ENCODE data around the gene NUDT3. TPM values are rescaled to one million over a fixed set of nuclear protein-coding genes. Genes with fewer than 3 reads are reported as not detected.

Gene NUDT3
- total RNA-seq, 1 experiment from 2014 or later = 25.2 TPM

DNA sequence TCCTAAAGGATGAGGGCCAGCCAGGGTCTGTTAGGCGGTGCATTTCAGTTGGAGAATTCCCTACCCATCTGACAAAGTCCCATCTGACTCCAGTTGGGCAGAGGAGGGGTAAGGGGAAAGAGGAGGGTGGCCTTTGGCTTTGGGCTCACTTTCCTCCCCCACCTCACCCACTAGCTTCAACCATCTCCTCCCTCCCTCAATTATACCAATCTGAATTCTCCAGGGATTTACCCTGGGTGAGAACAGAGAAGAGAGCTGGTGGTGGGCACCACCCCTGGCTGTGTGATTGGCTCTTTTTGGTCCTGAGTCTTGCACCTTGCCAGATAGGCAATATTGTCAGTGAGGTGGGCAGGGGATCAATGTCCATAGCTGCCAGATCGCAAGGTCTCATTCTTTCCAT, 152.6 kb downstream of the NUDT3 start:
- Histone ChIP-seq H3K36me3 (ENCODE audit: control insufficient read depth in 1 of 2, insufficient read depth in 2 of 2, low read length in 2 of 2) (peaks cover 13 to 48% of the 10 kb centered on the region in 2 experiments; a peak in 2 of 4 replicates), H4K20me1 (ENCODE audit: insufficient read depth) (peaks cover 20% of the 10 kb centered on the region; the same call in 1 of the 2 replicates), H3K4me2 (ENCODE audit: low read length) (peak overlapping the region; percentile 87), H3K9me2 (ENCODE audit: insufficient read depth) (no peaks in the 10 kb centered on the region), H3K4me3 (replicated peaks in 1 of 2; ENCODE audit: low read depth in 1 of 2, low read length in 2 of 2) (peak overlapping the region; percentile 69 to 93), H3K27me3 (ENCODE audit: insufficient read depth, low read length) (no peaks in the 10 kb centered on the region), H3K27ac (ENCODE audit: low read depth, low read length) (peak overlapping the region; percentile 95), H2AFZ (ENCODE audit: low read depth, low read length, poor library complexity, severe bottlenecking) (no peak overlapping the region), H3K9me3 (ENCODE audit: control insufficient read depth in 1 of 2, insufficient read depth in 1 of 2, low read depth in 1 of 2, low read length in 2 of 2) (no peaks in the 10 kb centered on the region), H3K4me1 (ENCODE audit: control insufficient read depth in 1 of 2, insufficient read depth in 2 of 2, low read length in 2 of 2) (peaks cover 58 to 81% of the 10 kb centered on the region in 2 experiments), H3K79me2 (ENCODE audit: insufficient read depth, low read length) (peaks cover 75% of the 10 kb centered on the region), H3K9ac (ENCODE audit: low read length) (peak overlapping the region; percentile 93)
- intact Hi-C loops (cut with micrococcal nuclease) = no loop called here
- RAD21 ChIA-PET (ENCODE audit: low non-redundant PET in 1 of 2, low total read pairs in 2 of 2, uncharacterized antibody in 2 of 2, unreplicated experiment in 2 of 2) = no interaction called here
- CTCF ChIA-PET = no interaction called here
- ATAC-seq = no peak
- no TSS peak for BruUV-seq (replicated peaks)
- DNase-seq (ENCODE audit: low read depth, low spot score) = no peak
- POLR2A ChIA-PET = interaction anchor here (1.0 to 1.4 kb wide), 5 partner anchors 9 to 328 kb away, joined by 3 to 6 read pairs (median 3); partner anchors contain the start of gene SMIM29
- no peak for TF ChIP-seq SIN3A (IDR thresholded peaks at IDR 0.05; ENCODE audit: low read depth)
- peak; percentile 51 for TF ChIP-seq POLR2AphosphoS5 (IDR thresholded peaks at IDR 0.05; ENCODE audit: low read depth, low read length)

DNA sequence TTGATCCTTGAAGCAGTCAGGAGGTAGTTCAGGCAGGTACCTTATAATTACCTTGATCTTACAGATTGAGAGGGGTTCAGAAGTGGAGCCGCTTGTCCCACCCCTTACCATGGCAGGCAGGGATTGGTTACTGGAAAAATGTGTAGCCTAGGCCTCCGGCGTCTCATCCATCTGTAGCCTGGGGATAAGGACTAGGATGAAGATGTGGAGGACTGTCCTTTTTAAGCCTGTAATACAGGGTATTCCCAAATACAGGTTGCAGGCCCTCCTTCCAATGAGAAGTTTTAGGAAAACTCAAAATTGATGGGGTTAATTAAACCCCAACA, 153.0 kb downstream of the NUDT3 start:
- CTCF ChIA-PET = no interaction called here
- POLR2A ChIA-PET = interaction anchor here (1.1 to 1.4 kb wide), 2 partner anchors 9 to 13 kb away, joined by 3 to 4 read pairs; partner anchors contain the start of gene SMIM29

More for the DNA sequence above, 153.0 kb downstream of the NUDT3 start:
- H2AFZ ChIP-seq (ENCODE audit: low read depth, low read length, poor library complexity, severe bottlenecking) = no peak overlapping the region
- H3K4me1 ChIP-seq (ENCODE audit: control insufficient read depth in 1 of 2, insufficient read depth in 2 of 2, low read length in 2 of 2) = peaks cover 56 to 81% of the 10 kb centered on the region in 2 experiments
- intact Hi-C loops (cut with micrococcal nuclease) = no loop called here
- H3K4me3 ChIP-seq (replicated peaks in 1 of 2; ENCODE audit: low read depth in 1 of 2, low read length in 2 of 2) = peak overlapping the region; percentile 69 to 93
- no peak for ATAC-seq
- RAD21 ChIA-PET (ENCODE audit: low non-redundant PET in 1 of 2, low total read pairs in 2 of 2, uncharacterized antibody in 2 of 2, unreplicated experiment in 2 of 2) = no interaction called here
- peak overlapping the region; percentile 87 for H3K4me2 ChIP-seq (ENCODE audit: low read length)
- H3K79me2 ChIP-seq (ENCODE audit: insufficient read depth, low read length) = peaks cover 73% of the 10 kb centered on the region
- H3K9me3 ChIP-seq (ENCODE audit: control insufficient read depth in 1 of 2, insufficient read depth in 1 of 2, low read depth in 1 of 2, low read length in 2 of 2) = no peaks in the 10 kb centered on the region
- peaks cover 20% of the 10 kb centered on the region; the same call in 1 of the 2 replicates for H4K20me1 ChIP-seq (ENCODE audit: insufficient read depth)
- no peaks in the 10 kb centered on the region for H3K27me3 ChIP-seq (ENCODE audit: insufficient read depth, low read length)
- peaks cover 13 to 48% of the 10 kb centered on the region in 2 experiments; a peak in 2 of 4 replicates for H3K36me3 ChIP-seq (ENCODE audit: control insufficient read depth in 1 of 2, insufficient read depth in 2 of 2, low read length in 2 of 2)
- H3K27ac ChIP-seq (ENCODE audit: low read depth, low read length) = peak overlapping the region; percentile 95
- TF ChIP-seq EZH2 (IDR thresholded peaks at IDR 0.05) (no peak), SRF (IDR thresholded peaks at IDR 0.05; ENCODE audit: low read depth) (no peak), YY1 (IDR thresholded peaks at IDR 0.05; ENCODE audit: extremely low read depth, insufficient replicate concordance, low read depth, low read length) (no peak), ELF1 (IDR thresholded peaks at IDR 0.05; ENCODE audit: borderline replicate concordance, low read depth) (no peak), EZH2phosphoT487 (IDR thresholded peaks at IDR 0.05; ENCODE audit: borderline replicate concordance) (no peak), SP1 (IDR thresholded peaks at IDR 0.05; ENCODE audit: low read depth) (no peak), POLR2AphosphoS5 (IDR thresholded peaks at IDR 0.05; ENCODE audit: low read depth, low read length) (no peak), CBX3 (IDR thresholded peaks at IDR 0.05; ENCODE audit: low read depth) (no peak)
- TF ChIP-seq, protein P1, sequence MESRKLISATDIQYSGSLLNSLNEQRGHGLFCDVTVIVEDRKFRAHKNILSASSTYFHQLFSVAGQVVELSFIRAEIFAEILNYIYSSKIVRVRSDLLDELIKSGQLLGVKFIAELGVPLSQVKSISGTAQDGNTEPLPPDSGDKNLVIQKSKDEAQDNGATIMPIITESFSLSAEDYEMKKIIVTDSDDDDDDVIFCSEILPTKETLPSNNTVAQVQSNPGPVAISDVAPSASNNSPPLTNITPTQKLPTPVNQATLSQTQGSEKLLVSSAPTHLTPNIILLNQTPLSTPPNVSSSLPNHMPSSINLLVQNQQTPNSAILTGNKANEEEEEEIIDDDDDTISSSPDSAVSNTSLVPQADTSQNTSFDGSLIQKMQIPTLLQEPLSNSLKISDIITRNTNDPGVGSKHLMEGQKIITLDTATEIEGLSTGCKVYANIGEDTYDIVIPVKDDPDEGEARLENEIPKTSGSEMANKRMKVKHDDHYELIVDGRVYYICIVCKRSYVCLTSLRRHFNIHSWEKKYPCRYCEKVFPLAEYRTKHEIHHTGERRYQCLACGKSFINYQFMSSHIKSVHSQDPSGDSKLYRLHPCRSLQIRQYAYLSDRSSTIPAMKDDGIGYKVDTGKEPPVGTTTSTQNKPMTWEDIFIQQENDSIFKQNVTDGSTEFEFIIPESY (IDR thresholded peaks at IDR 0.05; ENCODE audit: extremely low read depth, insufficient replicate concordance, low read length) = no peak
- no TSS peak for BruUV-seq (replicated peaks)
- H3K9me2 ChIP-seq (ENCODE audit: insufficient read depth) = no peaks in the 10 kb centered on the region
- peak overlapping the region; percentile 93 for H3K9ac ChIP-seq (ENCODE audit: low read length)
- no peak for DNase-seq (ENCODE audit: low read depth, low spot score)

Data from HCT116 (cell line).